GM18502 (cell line): ENCODE data around the gene STMN1.

Experiments used
- ATAC-seq: cut with Tn5 transposase; IDR thresholded peaks from one replicate; pipeline ENCODE4 v1.9.1; 2021; ENCODE audit warnings: mild to moderate bottlenecking; ENCODE audit not compliant: unreplicated experiment, poor library complexity

Gene STMN1

GRCh38 chr1:25896266-25896665 is 10.0 kb downstream of the STMN1 start:
- no peak for ATAC-seq

- peak; percentile 84 for ATAC-seq
Measured at GRCh38 chr1:25895365-25895990, 10.7 kb downstream of the STMN1 start.

GRCh38 chr1:25893116-25893515 is 13.1 kb downstream of the STMN1 start:
- no peak for ATAC-seq

DNA sequence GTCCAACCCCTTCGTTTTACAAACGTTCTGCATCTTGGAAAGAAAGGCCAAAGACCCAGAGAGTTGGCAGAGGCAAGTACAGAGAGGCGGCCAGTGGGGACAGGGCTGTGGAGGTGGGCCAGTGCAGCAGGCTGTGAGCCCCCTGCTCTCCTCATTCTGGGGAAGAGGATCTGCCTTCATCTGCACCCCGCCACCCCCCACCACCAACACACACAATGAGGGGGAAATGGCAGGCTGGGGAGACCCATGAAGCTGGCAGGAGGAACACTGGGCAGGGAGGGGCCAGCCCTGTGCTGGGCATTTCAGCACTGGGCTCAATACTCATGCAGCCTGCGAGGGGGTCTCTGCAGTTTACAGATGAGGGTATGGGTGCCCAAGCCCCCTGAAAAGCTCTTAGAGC is 14.6 kb downstream of the STMN1 start:
- ATAC-seq: no peak

DNA sequence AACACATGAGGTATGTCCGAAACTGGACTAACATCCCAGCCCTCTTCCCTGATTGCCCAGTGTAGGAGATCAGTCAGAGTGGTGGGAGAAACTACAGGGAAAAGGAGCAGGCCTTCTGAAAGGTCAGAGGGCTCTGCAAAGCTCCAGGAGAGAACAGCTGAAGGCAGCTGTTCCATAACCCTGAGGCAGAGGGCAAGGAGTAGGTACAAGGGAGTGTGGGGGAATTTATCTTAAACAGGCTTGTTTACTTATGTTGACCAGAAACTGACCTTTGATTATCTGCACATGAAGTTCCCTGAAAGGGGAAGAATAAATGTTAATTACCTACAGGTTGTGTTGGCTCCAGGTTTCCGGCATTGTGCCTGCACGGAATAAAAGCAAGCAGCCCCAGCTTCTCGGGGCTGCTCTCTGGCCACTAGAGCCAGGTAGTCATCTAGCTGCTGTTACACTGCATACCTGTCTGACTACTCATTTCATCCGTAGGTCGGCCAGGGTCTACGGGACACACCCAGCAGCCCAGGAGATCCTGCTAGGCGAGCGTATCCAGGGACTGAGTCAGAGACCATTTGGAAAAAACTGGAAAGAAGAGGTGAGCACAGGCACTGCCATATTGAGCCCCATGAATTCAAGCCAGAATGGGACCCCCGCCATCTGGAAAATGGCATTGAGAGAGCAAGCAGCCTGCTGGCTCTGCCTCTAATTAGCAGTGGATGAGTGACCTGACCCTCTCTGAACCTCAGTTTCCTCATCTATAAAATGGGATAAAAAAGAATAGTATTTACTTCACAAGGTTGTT is 15.8 kb downstream of the STMN1 start:
- ATAC-seq: no peak

GRCh38 chr1:25889470-25889869 is 16.7 kb downstream of the STMN1 start:
- ATAC-seq: no peak

DNA sequence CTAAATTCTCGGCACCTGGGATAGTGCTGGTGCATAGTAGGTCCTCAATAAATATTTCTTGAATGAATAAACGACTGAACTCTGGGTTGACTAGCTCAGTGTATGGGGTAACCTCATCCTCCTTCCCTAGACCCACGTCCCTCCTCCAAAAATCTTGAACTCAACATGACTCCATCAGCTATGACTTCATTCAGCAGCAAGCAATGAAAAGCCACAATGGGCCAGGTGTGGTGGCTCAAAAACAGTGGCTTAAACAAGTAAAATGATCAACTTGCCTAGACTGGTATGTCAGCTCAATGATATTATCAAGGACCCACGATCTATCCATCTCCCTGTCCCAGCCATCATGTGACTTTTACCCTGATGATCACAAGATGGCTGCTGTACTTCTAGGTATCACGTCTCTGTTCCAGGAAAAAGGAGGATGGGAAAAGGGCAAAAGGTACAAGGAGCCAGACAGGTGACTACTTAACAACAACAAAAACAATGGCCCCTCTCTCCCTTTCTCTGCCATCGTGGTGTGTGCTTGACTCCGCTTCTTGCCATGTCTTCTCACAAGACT is 17.7 kb downstream of the STMN1 start:
- ATAC-seq: no peak

DNA sequence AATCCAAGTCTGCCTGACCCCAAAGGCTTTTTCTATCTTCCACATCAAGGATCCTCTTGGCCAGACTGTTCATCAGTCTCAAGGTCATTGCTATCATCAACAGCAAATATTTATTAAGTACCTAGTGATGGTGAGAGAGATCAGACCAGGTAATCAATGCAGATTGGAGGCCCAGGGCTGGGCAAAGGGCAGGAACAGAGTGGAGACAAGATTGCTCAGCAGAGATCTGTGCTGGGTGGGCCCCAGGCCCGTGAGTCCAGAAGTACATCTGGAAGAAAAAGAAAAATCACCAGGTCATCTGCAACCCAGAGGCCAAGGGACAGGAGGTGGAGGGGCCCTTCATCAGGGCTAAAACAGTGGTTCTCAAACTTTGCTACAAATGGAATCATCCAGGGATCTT is 20.6 kb downstream of the STMN1 start:
- no peak for ATAC-seq

DNA sequence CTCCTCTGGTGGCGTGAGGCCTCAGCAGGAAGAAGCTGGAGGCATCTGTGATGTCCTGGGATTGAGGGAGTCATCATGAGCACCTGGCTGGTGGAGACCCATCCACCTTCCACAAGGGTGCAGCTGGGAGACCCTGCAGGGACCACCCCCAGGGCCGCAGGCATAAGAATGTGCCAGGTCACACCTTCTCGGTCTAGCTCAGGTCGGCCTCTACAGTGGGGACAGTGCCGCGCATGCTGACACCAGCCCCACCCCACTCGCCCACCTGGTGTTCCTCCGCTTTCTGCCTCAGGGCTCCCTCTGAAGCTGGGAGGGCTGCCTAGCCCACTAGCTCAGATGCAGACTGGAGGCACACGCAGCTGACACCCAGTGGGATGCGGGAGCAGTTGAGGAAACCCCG is 25.0 kb downstream of the STMN1 start:
- no peak for ATAC-seq

GRCh38 chr1:25880518-25880917 is 25.7 kb downstream of the STMN1 start:
- no peak for ATAC-seq

- no peak for ATAC-seq
Measured at GRCh38 chr1:25879675-25880074, 26.5 kb downstream of the STMN1 start.

DNA sequence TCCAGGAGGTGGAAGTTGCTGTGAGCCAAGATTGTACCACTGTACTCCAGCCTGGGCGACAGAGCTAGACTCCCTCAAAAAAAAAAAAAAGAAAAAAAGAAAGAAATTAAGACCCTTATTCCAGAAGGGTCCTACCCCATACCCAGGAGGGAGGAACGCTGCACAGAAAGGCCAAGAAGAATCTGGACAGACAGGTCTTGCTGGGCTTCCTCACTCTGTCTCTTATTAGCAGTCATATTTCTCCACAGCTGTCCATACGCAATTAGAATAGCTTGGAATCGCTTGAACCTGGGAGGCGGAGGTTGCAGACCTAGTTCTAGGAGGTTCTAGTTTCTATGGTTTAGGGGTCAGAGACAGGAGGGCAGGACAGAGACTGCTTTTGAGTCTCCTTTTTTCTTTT is 27.5 kb downstream of the STMN1 start:
- no peak for ATAC-seq

DNA sequence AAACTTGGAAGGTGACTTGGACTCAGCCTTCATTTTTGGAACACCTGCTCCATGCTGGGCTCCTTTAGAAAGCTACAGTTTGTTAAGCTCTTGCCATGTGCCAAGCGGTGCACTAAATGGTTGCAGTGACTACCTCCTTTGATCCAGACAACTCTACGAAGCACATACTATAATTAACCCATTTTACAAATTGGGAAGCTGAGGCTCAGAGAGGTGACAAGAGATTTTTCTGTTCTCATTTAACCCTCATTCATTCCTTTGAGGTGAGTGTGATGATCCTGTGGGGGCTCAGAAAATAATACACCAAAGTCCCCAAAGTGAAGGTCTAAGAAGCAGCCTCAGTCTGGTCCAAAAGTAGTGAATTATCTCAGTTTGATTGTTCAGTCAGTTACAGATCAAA is 29.1 kb downstream of the STMN1 start:
- no peak for ATAC-seq

DNA sequence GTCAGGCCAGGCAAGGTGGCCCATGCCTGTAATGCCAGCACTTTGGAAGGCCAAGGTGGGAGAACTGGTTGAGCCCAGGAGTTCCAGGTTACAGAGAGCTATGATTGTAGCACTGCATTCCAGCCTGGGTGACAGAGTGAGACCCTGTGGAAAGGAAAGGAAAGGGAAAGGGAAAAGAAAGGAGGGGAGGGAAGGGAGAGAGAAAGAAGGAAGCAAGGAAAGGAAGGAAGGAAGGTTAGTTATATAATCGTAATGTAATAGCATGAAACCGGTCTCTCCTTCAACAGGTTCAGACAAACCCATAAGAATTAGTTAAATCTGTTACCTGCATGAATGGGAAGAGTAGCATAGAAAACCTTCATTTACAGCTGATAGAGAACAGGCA is 29.5 kb downstream of the STMN1 start:
- no peak for ATAC-seq

- no peak for ATAC-seq
Measured at GRCh38 chr1:25875856-25876692, 30.1 kb downstream of the STMN1 start.

- no peak for ATAC-seq
Measured at GRCh38 chr1:25875154-25875855, 30.9 kb downstream of the STMN1 start, which contains the start of gene PAQR7. TSS of gene PAQR7 (minus strand) at chr1:25875708. CDS start at chr1:25863839, 11,869 bp downstream.

GRCh38 chr1:25874635-25875153 is 31.5 kb downstream of the STMN1 start:
- ATAC-seq: no peak

DNA sequence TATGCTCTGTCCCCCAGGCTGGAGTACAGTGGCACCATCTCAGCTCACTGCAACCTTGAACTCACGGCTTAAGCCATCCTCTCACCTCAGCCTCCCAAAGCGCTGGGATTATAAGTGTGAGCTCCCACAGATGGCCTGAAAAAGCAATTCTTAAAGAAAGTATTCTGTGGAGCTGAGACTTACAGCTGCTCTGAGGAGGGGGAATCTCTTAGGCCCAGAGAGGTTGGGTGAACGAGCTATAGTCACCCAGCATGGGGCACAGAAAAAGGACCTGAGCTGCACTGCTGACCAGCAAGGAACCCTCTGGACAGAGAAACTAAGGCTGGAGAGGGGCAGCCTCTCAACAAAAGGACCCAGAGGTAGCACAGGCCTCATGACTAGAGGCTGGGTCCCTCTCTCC is 32.0 kb downstream of the STMN1 start:
- ATAC-seq: no peak

DNA sequence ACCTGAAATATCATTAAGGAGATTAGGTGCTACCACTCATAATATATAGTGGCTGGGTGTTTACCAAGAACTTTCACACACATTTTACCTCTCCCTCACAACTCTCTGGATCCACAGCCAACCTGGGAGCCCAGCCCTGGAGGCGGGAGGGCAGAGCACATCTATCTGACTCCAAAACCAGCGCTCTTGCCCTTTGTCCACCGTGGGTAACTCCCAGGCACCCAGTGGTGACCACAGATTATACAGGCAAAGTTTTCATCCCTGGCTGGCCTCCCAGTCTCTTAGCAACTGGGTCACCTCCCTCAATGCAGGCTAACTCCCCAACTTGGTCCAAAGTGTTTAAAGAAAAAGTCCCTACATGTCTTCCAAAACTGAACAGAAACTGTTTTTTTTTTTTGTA is 33.1 kb downstream of the STMN1 start:
- no peak for ATAC-seq

- no peak for ATAC-seq
Measured at GRCh38 chr1:25872713-25873112, 33.5 kb downstream of the STMN1 start.
